ENCODE data around the gene SYT8.

- TF ChIP-seq CTCF (tag by site-specific recombination; IDR thresholded peaks at IDR 0.05) (no peak), ZNF175 (tag by site-specific recombination; IDR thresholded peaks at IDR 0.05) (no peak), YY1 (tag by site-specific recombination; IDR thresholded peaks at IDR 0.05) (no peak), ZSCAN5A (tag by site-specific recombination; IDR thresholded peaks at IDR 0.05) (no peak), ZNF664 (tag by site-specific recombination; IDR thresholded peaks at IDR 0.05) (no peak), ZNF18 (tag by site-specific recombination; IDR thresholded peaks at IDR 0.05) (no peak), ZNF214 (tag by site-specific recombination; IDR thresholded peaks at IDR 0.05; ENCODE audit: borderline replicate concordance) (no peak), ZIC2 (tag by site-specific recombination; IDR thresholded peaks at IDR 0.05) (no peak), PBX3 (CRISPR knock-in tag; IDR thresholded peaks at IDR 0.05) (no peak), SP7 (tag by site-specific recombination; IDR thresholded peaks at IDR 0.05) (no peak), FEZF1 (tag by site-specific recombination; IDR thresholded peaks at IDR 0.05) (no peak), ZNF148 (tag by site-specific recombination; IDR thresholded peaks at IDR 0.05; ENCODE audit: borderline replicate concordance) (no peak)
Measured at GRCh38 chr11:1867381-1867780, 32.6 kb downstream of the SYT8 start.

Data from HEK293 (cell line).